Activated naive CD4-positive, alpha-beta T cell treated with anti-CD3 and anti-CD28 coated beads, Interleukin-2, amount 10 ng/mL, durations not matched to agents 7 days and 5 days (primary cell): Measurements from ENCODE around the gene ACAP2.
A peak's percentile ranks its signal among the peaks of the same experiment; 100 is the strongest.
"Not testable (repeated sequence)": the region's sequence is repeated elsewhere in the genome, so short reads cannot be mapped to it uniquely, and the experiment has no call there.

Experiments used
- CTCF ChIA-PET: fragments of 350-600 bp; sonication (Branson Sonifier 250); formaldehyde crosslinking; loops from one replicate; lab custom pipeline; 2021; ENCODE audit warnings: antibody characterized with exemption; lab: Charles Lee
- DNase-seq: peaks from one replicate; pipeline ENCODE4 v3.0.0-alpha.2; 2020
- H3K27ac Mint-ChIP-seq: one replicate; pipeline ENCODE4 v1.8.0; 2021; ENCODE audit warnings: mild to moderate bottlenecking, moderate library complexity, mixed read lengths
- H3K27me3 Mint-ChIP-seq: one replicate; pipeline ENCODE4 v1.8.0; 2021; ENCODE audit warnings: mild to moderate bottlenecking, mixed read lengths
- H3K36me3 Mint-ChIP-seq: one replicate; pipeline ENCODE4 v1.8.0; 2021; ENCODE audit warnings: mixed read lengths
- H3K4me1 Mint-ChIP-seq: one replicate; pipeline ENCODE4 v1.8.0; 2021; ENCODE audit warnings: mixed read lengths
- H3K4me3 Mint-ChIP-seq: one replicate; pipeline ENCODE4 v1.8.0; 2021; ENCODE audit warnings: mild to moderate bottlenecking, moderate library complexity, mixed read lengths
- H3K9me3 Mint-ChIP-seq: one replicate; pipeline ENCODE4 v1.8.0; 2021; ENCODE audit warnings: mixed read lengths

The ACAP2 gene

DNA sequence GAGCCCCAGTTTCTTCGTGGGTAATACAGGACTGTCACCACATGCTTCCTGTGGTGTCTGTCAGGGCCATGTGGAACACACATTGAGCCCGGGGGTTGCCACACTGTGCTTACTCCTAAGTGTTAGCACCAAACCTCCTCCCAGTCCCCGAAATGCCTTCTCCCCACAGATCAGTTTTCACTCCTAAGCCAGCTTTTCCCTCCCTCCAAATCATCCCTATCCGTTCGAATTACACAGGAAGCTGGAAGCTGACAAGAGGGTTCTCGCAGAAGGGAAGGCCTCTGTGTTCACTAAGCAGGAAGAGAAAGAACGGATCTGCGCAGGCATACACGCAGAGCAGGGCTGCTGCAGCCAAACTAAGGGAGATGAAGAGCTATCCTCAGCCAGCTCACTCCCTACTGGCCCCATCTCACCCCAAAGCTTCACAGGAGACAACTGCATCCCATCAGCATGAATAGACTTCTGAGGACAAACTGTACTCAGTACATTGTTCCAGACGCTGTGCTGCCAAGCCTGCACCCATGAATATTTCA is 204.2 kb downstream of the ACAP2 start:
- H3K36me3 Mint-ChIP-seq = peaks cover 8% of the 10 kb centered on the region
- H3K27ac Mint-ChIP-seq = no peak overlapping the region
- H3K4me3 Mint-ChIP-seq = no peak overlapping the region
- H3K4me1 Mint-ChIP-seq = no peaks in the 10 kb centered on the region
- H3K27me3 Mint-ChIP-seq = no peaks in the 10 kb centered on the region
- CTCF ChIA-PET = no interaction called here
- peak; percentile 16 for DNase-seq
- H3K9me3 Mint-ChIP-seq = peaks cover 16% of the 10 kb centered on the region

DNA sequence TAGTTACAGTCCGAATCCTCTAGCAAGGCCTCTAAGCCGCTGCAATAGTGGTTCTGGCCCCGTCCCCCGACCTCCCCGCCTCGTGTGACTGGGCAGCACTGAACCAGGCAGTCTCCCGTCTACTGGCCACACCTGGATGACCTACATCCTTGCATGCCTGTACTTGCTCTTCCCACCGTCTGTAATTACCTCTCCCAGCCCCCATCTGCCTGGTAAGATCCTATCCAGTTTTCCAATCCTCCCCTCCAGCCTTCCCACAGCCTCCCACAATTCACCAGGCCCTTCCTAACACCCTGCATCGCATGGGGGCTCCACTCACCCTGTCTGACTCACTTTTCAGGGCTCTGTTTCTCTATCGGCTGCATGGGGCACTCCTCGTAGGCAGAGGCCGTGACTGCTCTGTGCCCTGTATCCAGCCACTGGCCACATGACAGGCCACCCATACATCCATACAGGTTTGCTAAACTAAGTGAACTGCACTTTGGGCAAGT is 204.7 kb downstream of the ACAP2 start:
- H3K27me3 Mint-ChIP-seq = no peaks in the 10 kb centered on the region
- peaks cover 8% of the 10 kb centered on the region for H3K36me3 Mint-ChIP-seq
- no peak overlapping the region for H3K27ac Mint-ChIP-seq
- peak; percentile 7 for DNase-seq
- no peaks in the 10 kb centered on the region for H3K4me1 Mint-ChIP-seq
- CTCF ChIA-PET = no interaction called here
- peaks cover 16% of the 10 kb centered on the region for H3K9me3 Mint-ChIP-seq
- H3K4me3 Mint-ChIP-seq = no peak overlapping the region

DNA sequence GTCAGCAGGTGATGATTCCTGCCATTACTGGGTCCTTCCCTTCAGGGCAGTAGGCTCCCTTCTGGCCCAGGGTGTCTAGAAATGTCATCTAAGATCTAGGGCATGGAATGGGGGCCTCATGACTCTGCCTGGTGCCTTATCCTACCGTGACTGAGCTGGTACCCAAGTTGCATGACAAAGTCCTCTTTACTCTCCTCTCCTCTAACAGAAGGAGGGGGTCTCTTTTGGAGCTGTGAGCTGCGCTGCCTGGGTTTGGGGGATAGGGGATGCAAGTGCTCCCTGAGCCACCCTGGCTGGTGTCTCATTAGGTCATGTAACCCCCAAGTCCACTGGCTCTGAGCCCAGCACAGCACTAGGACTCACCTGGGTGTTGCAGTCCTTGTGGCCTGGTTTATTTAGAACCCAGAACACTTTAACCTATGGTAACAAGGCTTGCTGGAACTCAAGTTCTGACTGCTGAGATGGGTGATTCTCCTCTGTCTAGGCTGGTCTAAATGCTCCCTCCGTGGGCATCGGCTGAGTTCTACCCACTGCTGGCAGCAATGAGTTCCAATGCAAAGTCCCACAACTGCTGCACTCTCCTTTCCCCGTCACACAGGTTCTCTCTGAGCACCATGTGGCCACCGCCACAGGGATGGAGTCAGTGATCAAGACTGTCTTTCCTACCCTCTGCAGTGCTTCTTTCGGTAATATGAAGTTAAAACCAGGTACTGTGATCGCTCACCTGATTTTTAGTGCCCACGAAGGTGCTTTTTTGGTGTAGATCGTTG is 205.8 kb downstream of the ACAP2 start:
- no peak overlapping the region for H3K4me3 Mint-ChIP-seq
- no peak overlapping the region for H3K27ac Mint-ChIP-seq
- H3K4me1 Mint-ChIP-seq = no peaks in the 10 kb centered on the region
- DNase-seq = no peak
- CTCF ChIA-PET = no interaction called here
- peaks cover 8% of the 10 kb centered on the region for H3K36me3 Mint-ChIP-seq
- H3K27me3 Mint-ChIP-seq = no peaks in the 10 kb centered on the region
- peaks cover 16% of the 10 kb centered on the region for H3K9me3 Mint-ChIP-seq

DNA sequence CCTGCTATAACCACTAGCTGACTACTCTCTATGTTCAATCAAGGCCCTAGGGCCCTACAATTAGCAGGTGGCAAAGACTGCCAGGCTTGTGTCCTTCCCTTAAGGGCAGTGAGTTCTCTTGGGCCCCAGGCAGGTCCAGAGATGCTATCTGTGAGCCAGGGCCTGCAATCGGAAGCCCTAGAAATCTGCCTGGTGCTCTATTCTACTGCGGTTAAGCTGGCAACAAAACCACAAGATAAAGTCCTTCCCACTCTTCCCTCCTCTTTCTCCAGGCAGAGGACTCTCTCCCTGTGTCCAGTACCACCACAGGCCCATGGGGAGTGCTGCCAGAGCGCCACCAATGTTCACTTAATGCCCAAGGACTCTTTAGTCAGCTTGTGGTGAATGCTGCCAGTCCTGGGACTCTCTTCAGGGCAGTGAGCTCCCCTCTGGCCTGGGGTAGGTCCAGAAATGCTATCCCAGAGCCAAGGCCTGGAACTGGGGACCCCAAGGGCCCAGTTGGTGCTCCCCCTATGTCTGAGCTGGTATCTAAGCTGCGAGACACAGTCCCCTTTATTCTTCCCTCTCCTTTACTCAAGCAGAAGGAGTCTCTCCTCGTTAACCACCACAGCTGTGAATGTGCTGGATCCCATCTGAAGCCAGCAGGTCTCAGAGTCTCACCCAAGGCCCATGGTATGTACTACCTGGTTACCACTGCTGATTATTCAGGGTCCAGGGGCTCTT is 206.6 kb downstream of the ACAP2 start:
- Mint-ChIP-seq H3K4me3 (no peak overlapping the region), H3K27ac (no peak overlapping the region), H3K27me3 (no peaks in the 10 kb centered on the region), H3K4me1 (no peaks in the 10 kb centered on the region), H3K36me3 (peaks cover 8% of the 10 kb centered on the region), H3K9me3 (peaks cover 16% of the 10 kb centered on the region)
- DNase-seq = peak; percentile 5
- CTCF ChIA-PET = no interaction called here

DNA sequence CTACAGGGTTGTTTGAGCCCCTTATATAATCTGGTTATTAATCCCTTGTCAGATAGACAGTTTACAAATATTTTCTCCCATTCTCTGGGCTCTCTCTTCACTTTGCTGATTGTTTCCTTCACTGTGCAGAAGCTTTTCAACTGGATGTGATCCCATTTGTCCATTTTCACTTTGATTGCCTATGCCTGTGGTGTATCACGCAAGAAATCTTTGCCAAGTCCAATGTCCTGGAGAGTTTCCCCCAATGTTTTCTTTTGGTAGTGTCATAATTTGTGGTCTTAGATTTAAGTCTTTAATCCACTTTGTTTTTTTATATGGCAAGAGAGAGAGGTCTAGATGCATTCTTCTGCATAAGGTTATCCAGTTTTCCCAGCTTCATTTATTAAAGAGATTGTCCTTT is 212.6 kb downstream of the ACAP2 start:
- H3K4me1 Mint-ChIP-seq = peaks cover 3% of the 10 kb centered on the region
- no peak overlapping the region for H3K27ac Mint-ChIP-seq
- H3K9me3 Mint-ChIP-seq = peaks cover 2% of the 10 kb centered on the region
- no peaks in the 10 kb centered on the region for H3K27me3 Mint-ChIP-seq
- CTCF ChIA-PET = no interaction called here
- DNase-seq = no peak
- H3K4me3 Mint-ChIP-seq = no peak overlapping the region
- H3K36me3 Mint-ChIP-seq = peaks cover 2% of the 10 kb centered on the region

DNA sequence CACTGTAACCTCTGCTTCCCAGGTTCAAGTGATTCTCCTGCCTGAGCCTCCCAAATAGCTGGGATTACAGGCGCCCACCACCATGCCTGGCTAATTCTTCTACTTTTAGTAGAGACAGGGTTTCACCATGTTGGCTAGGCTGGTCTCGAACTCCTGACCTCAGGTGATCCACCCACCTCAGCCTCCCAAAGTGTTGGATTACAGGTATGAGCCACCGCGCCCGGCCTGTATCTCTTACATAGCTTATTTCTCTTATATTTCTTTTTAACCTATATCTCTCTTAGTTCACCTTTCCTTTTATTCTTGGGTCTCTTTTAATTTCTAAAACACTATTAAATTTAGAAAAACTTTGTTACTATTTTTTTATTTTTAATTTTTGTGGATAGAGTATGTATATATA is 213.9 kb downstream of the ACAP2 start:
- H3K36me3 Mint-ChIP-seq, H3K27me3 Mint-ChIP-seq, H3K27ac Mint-ChIP-seq: not testable (repeated sequence)

DNA sequence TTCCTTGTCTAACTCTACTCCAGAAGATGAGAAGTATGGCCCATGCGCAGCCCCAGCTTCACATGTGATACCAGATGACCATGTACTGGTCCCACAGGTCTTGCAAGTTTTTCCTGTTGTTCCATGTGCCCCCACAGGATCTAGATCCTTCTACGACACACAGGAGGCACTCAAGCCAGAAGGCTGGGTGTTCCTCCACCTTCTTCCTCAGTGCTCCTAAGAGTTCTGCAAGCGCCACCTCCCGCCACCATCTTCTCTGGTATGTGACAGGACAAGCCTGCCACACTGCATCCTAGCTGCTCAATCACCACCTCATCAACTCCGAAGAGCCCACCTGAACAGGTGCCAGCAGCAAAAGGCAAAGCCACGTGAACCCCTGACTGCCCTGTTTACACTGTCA is 214.9 kb downstream of the ACAP2 start:
- H3K9me3 Mint-ChIP-seq = no peaks in the 10 kb centered on the region
- peaks cover 3% of the 10 kb centered on the region for H3K4me1 Mint-ChIP-seq
- no peaks in the 10 kb centered on the region for H3K27me3 Mint-ChIP-seq
- no peak overlapping the region for H3K27ac Mint-ChIP-seq
- CTCF ChIA-PET = no interaction called here
- H3K36me3 Mint-ChIP-seq = peaks cover 2% of the 10 kb centered on the region
- no peak for DNase-seq
- no peak overlapping the region for H3K4me3 Mint-ChIP-seq

More for the DNA sequence above, 213.9 kb downstream of the ACAP2 start:
- H3K4me3 Mint-ChIP-seq, DNase-seq, H3K9me3 Mint-ChIP-seq, H3K4me1 Mint-ChIP-seq, CTCF ChIA-PET: not testable (repeated sequence)

DNA sequence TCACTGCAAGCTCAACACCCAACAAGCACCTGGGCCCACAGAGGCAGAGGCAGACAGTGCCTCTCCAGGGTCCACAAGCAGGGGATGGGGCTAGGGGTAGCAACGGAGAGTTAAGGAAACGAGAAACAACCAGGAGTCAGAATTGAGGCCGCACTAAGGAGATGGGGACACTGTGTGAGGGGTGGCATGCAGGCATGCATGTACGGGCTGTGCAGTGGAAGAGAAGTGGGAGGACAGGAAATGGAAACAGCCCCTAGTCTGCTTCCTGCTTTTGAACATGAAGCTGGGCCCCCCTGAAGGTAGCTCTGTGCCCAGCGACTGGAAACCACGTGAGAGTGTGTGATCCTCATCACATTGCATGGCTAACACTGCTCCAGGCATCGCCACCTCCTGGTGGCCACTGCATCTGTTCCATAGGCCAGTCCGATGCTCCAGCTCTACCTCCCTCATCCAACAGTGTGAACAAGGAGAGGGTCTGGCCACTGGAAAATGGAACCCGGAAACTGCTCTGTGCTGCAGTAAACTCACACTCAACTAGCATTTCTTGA is 215.8 kb downstream of the ACAP2 start:
- Mint-ChIP-seq H3K27me3 (no peaks in the 10 kb centered on the region), H3K36me3 (peaks cover 2% of the 10 kb centered on the region), H3K9me3 (no peaks in the 10 kb centered on the region), H3K4me1 (peaks cover 3% of the 10 kb centered on the region), H3K27ac (no peak overlapping the region), H3K4me3 (no peak overlapping the region)
- no peak for DNase-seq
- CTCF ChIA-PET = no interaction called here

DNA sequence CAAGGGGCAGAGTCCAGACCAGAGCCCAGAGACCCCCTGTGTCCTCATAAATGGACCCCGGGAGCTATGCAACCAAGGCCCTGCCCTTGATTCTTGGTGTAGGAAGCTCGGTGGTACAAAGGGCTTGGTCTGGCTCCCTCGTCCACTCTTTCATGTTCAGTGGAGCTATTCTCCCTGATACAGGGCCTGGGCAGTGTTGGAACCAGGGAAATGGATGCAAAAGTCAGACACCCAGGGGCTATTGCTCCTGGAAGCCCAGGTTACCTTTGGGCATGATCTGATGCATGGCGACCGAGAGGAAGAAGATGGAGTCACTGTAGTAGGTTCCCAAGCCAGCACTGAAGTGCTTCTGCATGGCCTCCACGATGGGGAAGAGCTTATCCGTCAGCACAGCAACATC is 216.4 kb downstream of the ACAP2 start:
- CTCF ChIA-PET = no interaction called here
- H3K4me1 Mint-ChIP-seq = peaks cover 3% of the 10 kb centered on the region
- H3K36me3 Mint-ChIP-seq = peaks cover 2% of the 10 kb centered on the region
- H3K27ac Mint-ChIP-seq = no peak overlapping the region
- H3K27me3 Mint-ChIP-seq = no peaks in the 10 kb centered on the region
- H3K9me3 Mint-ChIP-seq = no peaks in the 10 kb centered on the region
- no peak for DNase-seq
- no peak overlapping the region for H3K4me3 Mint-ChIP-seq

DNA sequence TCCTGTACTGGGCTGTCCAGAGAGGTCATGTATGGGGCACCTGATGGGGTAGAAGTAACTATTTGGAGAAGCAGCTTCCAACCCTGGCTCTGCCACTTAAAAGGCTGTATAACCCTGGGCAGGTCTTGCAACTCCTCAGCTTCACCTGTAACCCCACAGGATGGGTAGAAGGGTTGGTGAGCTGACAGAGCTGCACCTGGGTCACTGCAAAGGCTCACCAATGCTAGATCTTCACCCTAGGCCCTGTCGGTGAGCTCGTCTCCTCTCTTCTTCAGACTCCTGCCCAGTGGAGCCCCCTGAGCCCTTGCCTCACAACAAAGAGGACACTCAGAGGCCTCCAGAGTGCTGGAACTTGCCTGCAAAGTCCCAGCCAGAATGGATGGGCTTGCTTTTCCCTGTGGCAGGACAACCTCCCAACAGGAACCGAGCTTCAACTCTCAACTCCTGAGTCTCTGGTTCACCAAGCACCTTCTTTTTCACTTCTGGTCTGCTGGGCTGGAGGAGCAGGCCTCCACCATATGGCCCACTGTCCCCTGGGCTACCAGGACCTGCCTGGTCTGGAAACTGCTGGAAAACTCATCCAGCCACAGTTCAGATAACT is 217.7 kb downstream of the ACAP2 start:
- Mint-ChIP-seq H3K9me3 (no peaks in the 10 kb centered on the region), H3K36me3 (peaks cover 2% of the 10 kb centered on the region), H3K4me3 (no peak overlapping the region), H3K27ac (no peak overlapping the region), H3K4me1 (peaks cover 3% of the 10 kb centered on the region), H3K27me3 (no peaks in the 10 kb centered on the region)
- no peak for DNase-seq
- CTCF ChIA-PET = interaction anchor here (1.0 kb wide), 1 partner anchor 753 kb away, joined by 3 read pairs; no protein-coding TSS in a partner anchor
